Superior temporal gyrus (tissue), 1 donor: Measurements from ENCODE around the gene APOBEC3B.
"Not testable (repeated sequence)": the region's sequence is repeated elsewhere in the genome, so short reads cannot be mapped to it uniquely, and the experiment has no call there.

Experiments
- DNase-seq: peaks from one replicate; pipeline ENCODE4 v3.0.0-alpha.2; 2016; ENCODE audit errors: extremely low spot score

The APOBEC3B gene

GRCh38 chr22:38951734-38952133, 30.4 kb upstream of the APOBEC3B start:
- DNase-seq: no peak

- DNase-seq: no peak
Measured at GRCh38 chr22:38952281-38952993, 29.7 kb upstream of the APOBEC3B start.

GRCh38 chr22:38953091-38953490, 29.1 kb upstream of the APOBEC3B start:
- DNase-seq: no peak

- DNase-seq: no peak
Measured at GRCh38 chr22:38953577-38954413, 28.4 kb upstream of the APOBEC3B start.

DNA sequence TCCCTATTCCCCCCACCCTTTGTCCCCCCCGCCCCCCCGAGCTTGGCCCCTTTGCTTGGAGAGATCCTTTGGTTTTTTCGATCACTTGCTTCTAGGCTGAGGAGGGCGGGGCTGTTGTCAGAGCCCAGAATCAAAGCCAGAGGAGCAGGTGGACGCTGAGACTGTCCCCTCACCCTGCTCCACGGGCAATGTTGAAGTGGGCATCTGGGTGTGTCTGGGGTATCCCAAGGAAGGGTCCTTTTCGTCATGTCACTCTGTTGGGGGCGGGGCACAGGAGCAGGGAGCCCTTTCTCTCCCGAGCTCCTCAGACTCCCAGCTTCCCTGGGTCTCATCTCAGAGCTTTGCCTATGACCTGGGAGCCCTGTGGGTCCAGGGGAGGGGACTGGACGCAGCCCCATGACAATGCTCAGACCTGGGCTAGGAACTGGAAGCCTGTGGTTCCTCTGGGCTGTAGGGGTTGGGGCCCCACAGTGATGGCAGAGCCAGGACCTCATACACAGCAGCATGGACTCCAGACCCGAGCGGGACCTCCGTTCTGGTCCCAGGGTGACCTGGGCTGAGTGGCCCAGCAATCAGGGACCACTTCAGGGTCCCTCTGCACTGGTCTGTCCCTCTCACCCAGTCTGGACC, 27.6 kb upstream of the APOBEC3B start:
- DNase-seq: no peak

DNA sequence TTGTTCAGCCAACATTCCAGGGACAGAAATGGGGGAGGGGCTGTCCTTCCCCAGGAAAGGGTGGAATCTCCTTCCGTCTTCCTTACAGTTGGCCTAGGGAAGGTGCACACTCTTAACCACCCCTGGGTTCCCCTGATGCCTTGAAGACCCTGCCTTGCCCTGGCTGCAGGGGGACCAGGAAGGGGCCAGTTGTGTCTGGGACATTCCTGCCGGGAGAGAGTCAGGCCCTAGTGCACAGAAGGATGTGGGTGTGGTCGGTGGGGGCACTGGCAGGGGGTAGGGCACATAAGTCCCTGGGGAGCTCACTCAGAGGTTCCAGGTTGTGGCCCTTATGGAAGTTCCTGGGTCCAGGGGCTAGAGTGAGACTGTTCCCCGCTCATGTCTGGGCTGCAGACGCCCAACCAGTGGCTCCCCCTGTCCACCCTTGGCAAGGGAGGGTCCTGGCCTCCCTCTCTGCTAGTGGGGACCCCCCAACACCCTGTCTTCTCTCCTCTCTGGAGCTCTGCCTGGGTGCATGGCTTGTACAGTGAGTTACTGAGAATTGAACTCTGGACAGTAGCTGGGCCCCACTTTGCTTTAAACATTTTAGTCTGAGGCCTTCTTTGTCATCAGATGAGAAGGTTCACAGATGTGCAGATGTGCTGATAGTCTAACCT, 26.8 kb upstream of the APOBEC3B start:
- DNase-seq: no peak

- no peak for DNase-seq
Measured at GRCh38 chr22:38955926-38956325, 26.2 kb upstream of the APOBEC3B start.

- DNase-seq: no peak
Measured at GRCh38 chr22:38956551-38956950, 25.6 kb upstream of the APOBEC3B start.

DNA sequence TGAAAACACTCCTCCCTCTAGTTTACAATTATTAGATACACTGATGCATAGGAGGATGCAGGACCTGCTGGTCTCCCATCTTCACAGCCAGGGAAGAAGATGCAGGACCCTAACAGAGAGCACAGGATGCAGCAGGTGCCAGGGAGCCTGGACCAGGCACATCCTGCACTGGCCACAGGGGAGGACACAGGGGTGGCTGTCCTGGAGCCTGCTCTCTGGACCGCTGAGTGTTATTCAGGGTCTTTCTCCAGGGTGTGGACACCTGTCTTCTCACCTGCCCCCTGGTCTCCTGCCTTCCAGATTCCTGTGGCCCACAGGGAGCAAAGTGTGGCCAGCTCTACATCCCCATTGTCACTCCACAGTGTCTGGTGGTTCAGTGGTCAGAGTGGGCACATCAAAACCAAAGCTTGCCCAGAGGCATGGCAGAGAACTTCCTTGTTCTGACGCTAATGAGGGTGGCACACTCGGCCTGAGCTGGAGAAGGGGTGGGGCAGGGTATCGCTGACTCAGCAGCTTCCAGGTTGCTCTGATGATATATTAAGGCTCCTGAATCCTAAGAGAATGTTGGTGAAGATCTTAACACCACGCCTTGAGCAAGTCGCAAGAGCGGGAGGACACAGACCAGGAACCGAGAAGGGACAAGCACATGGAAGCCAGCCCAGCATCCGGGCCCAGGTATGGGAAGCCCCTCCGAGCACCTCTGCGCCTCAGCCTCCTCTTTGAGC, 24.9 kb upstream of the APOBEC3B start, which contains the start of gene APOBEC3A:
Gene APOBEC3A, plus strand, starts transcription at position 564 of the 725 bp plus-strand sequence. Its CDS starts 83 bp downstream, at position 647.
- DNase-seq: no peak

DNA sequence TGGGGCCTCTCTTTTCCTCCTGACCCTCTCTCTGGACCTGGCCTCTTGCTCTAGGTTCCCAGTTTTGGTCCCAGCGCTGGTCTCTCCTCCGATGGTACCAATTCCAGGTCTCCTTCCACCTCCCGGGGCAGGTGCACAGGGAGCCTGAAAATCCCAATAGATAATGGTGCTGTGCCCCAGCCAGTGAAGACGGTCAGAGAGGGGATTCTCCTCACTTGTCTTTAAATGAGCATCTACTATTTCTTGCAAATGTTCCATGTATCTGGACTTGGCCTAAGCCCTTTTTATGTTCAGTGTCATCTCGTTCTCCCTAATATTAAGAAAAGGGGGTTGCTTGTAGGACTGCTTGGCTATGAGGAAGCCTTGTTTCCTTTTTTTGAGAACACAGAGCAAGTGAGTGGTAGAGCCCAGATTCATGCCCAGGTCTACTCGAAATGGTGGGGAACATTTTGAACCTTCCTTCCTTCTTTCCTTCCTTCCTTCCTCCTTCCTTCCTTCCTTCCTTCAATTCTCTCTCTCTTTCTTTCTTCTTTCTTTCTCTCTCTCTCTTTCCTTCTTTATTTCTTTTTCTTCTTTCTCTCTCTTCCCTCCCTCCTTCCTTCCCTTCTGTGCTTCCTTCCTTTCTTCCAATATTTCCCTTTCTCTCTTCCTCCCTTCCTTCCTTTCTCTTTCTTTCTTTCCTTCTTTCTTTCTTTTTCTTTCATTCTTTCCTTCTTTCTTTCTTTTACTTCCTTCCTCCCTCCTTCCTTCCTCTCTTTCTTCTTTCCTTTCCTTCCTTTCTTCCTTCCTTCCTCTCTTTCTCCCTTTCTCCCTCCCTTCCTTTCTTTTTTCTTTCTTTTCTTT, 24.1 kb upstream of the APOBEC3B start:
- no peak for DNase-seq

GRCh38 chr22:38958651-38958943, 23.6 kb upstream of the APOBEC3B start:
- not testable (repeated sequence) for DNase-seq

DNA sequence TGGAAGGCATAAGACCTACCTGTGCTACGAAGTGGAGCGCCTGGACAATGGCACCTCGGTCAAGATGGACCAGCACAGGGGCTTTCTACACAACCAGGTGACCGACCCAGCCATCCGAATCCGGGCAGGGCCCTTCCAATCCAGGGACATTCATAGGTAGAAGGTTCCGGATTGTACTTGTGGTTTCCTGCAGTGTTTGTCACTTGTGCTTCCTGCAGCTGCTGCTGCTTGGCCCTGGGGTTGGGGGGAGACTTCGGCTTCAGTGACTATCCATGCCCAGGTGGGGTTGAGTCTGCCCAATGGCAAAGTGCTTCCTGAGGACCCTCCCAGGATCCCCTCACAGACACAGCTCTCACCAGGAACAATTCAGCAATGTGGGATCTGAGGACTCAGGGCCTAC, 22.6 kb upstream of the APOBEC3B start:
- DNase-seq: no peak

DNA sequence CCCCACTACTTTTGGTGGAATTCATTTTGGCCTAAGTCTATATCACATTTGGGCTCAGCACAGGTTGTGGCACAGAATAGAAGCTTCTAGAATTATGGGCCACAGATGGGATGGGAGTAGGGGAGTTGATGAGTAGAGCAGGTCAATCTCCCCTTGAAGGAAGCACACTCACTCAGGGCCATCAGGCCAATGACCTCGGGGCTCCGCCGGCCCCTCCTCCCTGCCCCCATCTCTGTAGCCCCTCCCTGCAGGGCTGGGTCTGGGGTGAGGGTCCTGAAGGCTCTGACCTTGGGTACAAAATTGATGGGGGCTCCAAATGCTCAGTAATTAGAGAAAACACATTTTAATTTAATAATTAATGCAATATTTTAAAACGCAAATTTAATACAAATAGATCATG, 21.5 kb upstream of the APOBEC3B start:
- DNase-seq: not testable (repeated sequence)

- DNase-seq: not testable (repeated sequence)
Measured at GRCh38 chr22:38963291-38963738, 18.8 kb upstream of the APOBEC3B start.

DNA sequence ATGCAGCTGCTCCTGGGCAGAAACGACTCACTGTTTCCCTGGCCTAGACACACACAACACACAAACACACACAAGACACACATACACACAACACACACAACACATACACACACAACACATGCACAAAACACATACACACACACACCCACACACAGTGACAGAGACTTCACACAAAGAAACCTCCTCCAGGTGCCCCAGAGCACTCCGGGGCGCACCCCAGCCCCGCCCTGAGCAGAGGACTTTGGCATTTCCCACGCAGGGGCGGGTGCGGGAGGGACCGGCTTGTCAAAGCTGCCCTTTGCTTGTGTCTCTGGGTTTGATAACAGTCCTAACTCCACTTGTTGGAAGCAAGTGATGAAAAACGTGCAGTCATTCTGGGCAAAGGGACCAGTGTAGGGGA, 18.3 kb upstream of the APOBEC3B start:
- DNase-seq: no peak

DNA sequence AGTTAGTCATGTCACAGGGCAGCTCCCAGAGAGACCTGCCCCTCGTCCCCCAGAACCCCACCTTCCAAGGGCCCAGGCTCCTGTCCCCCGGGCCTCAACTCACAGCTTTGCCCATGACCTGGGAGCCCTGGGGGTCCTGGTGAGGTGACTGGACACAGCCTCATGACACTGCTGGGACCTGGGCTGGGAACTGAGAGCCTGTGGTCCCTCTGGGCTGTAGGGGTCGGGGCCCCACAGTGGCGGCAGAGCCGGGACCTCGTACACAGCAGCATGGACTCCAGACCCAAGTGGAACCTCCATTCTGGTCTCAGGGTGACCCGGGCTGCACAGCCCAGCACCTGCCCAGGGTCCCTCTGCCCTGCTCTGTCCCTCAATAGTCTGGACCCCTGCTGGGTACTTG, 17.8 kb upstream of the APOBEC3B start:
- DNase-seq: no peak

DNA sequence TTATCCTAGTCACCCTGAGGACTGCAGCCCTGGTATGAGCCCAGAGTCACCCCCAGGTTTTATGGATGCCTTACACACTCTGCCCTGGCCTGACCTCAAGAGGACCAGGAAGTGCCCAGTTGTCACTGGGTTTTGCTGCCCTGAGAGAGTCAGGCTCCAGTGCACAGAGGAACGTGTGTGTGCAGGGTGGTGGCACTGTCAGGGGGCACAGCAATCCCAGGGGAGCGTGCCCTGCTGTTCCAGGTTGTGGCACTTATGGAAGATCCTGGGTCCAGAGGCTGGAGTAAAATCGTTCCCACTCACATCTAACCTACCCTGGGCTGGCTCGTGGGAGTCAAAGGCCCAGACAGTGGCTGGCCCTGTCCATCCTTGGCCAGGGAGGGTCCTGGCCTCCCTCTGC, 17.2 kb upstream of the APOBEC3B start:
- no peak for DNase-seq

DNA sequence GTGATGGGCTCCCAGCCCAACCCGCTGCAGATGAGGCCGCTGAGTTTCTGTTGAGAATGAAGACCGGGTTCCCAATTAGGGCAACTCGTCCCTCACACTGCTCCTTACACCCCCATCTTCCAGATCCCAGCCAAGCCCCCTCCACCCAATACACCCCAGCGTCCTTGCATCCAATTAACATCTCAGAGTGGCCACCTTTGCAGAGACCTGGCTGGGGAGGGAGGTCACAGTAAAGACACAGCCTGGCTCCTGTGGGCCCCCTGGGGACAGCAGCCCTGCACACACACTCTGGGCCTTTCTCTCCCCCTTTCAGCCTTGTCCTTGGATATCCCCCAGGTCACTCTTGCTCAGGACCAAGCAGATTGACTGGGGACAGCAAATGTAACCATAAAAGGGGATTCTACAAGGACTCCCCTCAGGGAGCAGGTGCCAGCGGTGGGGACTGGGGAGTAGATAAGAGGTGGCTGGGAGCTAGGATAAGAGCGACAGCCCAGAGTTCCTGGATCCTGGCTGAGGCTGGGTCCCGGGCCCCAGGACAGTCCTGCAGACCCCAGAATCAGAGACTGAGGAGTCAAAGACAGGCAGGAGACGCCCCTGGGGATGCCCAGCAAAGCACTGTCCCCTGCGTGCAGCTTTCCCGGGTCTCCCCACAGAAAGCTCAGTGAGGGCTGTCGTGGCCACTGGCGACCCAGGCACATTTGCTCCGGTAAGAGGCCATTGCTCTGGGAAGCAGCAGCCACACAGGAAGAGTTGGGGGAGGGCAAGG, 16.4 kb upstream of the APOBEC3B start:
- DNase-seq: no peak

GRCh38 chr22:38966380-38966702, 15.8 kb upstream of the APOBEC3B start:
- no peak for DNase-seq

DNA sequence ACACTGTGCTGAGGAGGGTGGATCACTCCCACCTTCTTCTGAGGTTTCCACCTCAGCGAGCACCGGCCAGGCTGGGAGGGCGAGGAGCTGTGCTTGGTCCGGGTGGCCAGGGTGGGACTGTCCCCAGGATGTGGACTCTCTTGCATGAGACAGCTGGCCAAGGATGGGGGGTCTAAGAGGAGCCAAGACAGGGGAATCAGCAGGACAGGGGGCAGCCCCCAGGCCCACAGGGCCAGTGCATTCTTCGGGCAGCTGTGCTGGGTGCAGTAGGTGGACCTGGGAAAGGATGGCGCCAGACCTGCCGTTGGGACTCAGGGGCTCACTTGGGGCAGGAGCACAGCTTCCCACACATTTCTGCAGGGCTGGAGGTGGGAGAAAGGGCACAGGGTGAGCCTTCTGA, 15.2 kb upstream of the APOBEC3B start:
- DNase-seq: no peak
